Stimulated activated CD4-positive, alpha-beta T cell treated with anti-CD3 and anti-CD28 coated beads, Interleukin-2, amount 100 ng/mL, for 48 hours (primary cell): ENCODE data around the gene C9orf57.
"Not testable (repeated sequence)": the region's sequence is repeated elsewhere in the genome, so short reads cannot be mapped to it uniquely, and the experiment has no call there.

Experiments used
- DNase-seq, 2 donors: peaks; one replicate each; pipeline ENCODE4 v3.0.0-alpha.2; 2020

Gene C9orf57

DNA sequence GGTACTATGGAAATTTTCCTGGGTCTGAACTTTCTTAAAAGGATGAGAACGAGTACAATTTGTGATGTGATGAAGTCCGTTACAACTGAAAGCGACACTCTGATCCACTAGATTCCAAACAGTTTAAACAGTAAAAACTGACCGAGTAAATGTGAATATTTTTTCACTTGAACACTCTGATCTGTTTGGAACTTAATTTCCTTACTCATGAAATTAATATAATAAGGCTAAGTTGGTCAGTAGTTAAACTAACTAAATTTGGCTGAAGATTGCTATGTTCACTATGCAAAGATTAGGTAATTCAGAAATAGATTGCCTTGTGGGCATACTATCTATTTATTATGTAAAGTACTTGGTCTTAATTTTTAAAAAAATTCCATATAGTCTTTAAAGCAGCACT is at the start of gene C9orf57:
C9orf57 (minus strand) TSS at position 101 of the 400 bp plus-strand sequence. CDS start 1,282 bp downstream, outside the sequence.
- DNase-seq = no peak

DNA sequence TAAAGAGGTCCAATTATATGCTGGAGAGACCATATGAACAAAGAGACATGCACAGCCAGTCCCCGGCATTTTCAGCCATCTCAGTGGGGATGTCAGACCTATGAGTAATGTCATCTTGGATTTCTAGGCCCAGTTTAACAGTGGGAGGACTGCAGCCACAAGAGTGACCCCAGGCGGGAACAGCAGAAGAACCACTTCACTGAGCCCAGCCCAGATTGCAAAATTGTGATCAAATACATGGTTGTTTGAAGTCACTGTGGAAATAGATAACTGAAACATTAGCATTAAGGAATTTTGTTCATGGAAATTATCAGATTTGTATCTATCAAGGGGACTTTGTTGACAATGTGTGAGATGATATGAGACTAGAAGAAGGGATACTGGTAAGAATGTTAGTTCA is 42.1 kb upstream of the C9orf57 start:
- DNase-seq = no peak

- DNase-seq = not testable (repeated sequence)
Observed at GRCh38 chr9:72095520-72095919, 35.1 kb upstream of the C9orf57 start.

GRCh38 chr9:72092820-72093219 is 32.4 kb upstream of the C9orf57 start:
- no peak for DNase-seq

DNA sequence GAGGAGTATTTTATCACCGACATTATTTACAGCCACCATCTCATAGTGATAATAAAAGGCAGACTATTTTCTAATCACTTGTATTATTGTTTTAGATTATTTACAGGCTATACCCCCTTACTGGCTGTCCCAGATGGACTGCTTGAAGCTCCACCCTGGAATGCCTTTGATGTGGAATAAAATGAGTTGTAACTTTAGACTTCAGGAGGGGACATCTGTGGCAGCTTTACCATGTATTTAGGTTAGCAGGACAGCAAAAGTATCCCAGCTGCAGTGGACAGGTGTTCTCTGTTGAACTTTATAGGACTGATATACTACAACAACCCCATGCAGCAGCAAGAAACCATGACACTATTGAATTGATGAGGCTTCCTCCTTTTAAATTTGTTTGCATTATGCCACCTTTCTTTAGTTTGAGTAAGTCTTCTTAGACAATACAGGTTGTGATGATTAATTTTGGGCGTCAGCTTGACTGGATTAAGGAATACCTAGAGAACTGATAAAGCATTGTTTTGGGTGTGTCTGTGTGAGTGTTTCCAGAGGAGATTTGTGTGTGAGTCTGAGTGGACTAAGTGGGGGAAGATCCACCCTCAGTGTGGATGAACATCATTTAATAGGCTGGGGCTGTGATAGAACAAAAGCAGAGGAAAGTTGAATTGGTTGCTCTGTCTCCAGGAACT is 29.2 kb upstream of the C9orf57 start:
- no peak for DNase-seq

GRCh38 chr9:72082536-72082935 is 22.1 kb upstream of the C9orf57 start:
- DNase-seq = no peak

DNA sequence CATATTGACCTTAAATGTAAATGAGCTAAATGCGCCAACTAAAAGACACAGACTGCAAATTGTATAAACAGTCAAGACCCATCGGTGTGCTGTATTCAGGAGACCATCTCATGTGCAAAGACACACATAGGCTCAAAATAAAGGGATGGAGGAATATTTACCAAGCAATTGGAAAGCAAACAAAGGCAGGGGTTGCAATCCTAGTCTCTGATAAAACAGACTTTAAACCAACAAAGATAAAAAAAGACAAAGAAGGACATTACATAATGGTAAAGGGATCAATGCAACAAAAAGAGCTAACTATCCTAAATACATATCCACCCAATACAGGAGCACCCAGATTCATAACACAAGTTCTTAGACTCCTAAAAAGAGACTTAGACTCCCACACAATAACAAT is 14.3 kb upstream of the C9orf57 start:
- DNase-seq = not testable (repeated sequence)

- DNase-seq = no peak
Observed at GRCh38 chr9:72065076-72065475, 4.7 kb upstream of the C9orf57 start.

- no peak for DNase-seq
Observed at GRCh38 chr9:72052122-72052521, 8.3 kb downstream of the C9orf57 start.

DNA sequence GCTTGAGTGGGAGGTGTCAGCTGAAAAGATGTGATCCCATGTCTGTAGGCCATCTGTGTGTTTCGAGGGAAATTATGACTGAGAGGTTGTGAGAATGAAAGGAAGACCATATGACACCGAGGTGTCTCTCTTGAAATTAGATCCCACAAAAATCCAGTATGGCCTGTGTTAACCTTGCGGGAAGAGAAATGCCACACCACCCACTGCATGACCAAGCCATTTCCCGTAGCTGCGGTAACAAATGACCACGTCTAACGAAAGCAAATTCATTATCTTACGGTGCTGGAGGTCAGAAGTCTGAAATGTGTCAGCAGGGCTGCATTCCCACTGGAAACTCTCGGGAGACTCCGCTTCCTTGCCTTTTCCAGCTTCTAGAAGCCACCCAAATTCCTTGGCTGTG is 11.6 kb downstream of the C9orf57 start:
- DNase-seq = no peak

DNA sequence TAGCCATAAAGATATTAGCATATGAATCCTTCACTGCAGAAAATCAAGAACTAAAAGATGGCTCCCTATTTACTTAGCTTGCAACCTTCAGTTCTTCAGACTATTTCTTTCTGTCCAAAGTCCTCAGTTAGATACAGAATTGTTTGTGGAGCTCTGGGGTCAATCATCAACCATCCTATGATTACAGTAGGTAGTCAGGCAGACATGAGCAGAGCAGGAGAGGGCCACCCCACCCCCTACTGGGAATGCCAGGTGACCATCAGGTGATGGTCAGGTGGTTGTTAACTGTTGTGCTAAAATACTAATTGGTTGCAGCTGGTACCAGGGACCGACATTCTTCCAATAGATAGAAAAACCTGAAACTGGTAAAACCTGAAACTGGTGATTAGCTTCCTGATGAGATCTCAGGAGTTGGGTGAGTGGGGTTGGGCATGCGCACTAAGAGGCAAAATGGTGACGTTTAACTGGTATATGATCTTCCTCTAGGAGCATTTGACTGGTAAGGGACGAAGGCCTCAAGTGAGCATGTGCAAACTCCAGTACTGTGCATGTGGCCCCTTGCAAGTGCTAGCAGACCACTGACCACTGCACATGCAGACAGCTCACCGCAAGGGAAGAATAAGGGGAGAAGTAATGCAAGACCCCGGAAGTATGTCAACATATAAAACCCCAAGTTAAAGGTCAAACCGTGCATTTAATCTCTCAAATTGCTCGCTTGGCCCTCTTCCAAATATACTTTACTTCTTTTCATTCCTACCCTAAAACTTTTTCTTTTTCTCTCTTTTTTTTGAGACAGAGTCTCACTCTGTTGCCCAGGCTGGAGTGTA is 13.6 kb downstream of the C9orf57 start:
- DNase-seq = no peak

DNA sequence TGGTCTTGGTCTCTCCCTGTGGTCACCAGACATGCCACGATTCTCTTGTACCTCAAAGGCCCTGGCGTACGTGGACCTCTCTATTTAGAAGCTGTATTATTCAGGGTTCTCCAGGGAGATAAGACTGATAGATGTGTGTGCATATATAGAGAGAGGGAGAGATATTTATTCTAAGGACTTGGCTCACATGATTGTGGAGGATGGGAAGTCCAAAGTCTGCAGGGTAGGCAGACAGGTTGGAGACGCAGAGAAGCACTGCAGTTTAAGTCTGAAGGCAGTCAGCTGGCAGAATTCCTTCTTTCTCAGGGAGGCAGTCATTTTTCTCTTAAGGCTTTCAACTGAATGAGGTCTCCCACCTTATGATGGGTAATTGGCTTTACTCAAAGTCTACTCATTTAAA is 16.3 kb downstream of the C9orf57 start:
- no peak for DNase-seq

- DNase-seq = no peak
Observed at GRCh38 chr9:72043576-72043975, 16.8 kb downstream of the C9orf57 start.

DNA sequence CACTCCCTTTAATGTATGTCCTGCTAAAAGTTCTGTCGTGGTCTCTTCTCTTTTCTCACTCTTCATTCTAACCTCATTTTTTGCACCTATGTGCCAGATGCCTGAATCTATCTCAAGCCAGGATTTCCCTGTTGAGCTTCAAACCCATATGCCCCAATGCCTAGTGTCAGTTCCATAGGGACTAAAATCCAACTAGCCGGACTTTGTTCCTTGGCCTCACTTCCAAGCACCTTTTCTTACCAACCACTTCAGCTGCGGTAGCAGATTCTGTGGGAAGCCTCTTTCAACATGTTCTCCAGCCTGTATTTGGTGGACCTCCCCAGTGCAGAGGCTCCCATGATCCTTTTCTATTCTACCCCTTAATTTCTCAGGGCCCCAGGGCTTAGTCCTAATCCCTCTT is 17.5 kb downstream of the C9orf57 start:
- no peak for DNase-seq

- no peak for DNase-seq
Observed at GRCh38 chr9:72041775-72042194, 18.6 kb downstream of the C9orf57 start.

DNA sequence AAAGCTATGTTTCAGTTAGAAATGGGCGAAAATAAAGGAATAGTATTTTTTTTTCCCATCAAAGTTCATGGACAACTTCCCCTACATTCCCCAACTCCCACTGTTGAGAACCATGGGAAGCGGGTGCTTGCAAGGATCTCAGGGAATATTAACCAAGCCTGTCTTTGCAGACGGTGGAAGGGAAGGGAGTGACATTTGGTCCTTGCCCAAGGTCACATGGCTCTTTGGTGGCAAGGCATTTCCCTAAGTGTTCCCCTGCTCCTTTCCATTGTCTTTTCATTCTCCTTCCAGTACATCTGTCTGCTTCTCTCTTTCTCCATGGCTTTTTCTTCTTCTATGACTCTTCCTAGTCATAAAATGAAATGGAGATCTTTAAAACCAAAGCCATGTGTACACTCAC is 19.0 kb downstream of the C9orf57 start:
- DNase-seq = no peak

DNA sequence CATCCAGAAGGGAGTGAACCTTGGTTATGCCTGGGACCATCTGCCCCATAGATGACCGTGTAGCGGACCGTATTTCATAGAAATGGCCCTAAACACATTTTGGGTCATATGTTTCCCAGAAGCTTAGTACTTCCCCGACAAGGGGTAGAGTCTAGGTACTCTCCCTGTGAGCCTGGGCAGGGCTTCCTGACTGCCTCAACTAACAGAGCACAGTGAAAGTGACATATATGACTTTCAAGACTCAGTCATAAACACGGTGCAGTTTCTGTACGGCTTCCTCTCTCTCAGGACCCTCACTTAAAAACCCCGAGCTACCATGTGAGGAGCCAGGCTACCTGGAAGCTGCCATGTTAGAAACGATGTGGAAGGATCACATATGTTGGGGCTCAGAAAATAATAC is 20.9 kb downstream of the C9orf57 start:
- DNase-seq = no peak

DNA sequence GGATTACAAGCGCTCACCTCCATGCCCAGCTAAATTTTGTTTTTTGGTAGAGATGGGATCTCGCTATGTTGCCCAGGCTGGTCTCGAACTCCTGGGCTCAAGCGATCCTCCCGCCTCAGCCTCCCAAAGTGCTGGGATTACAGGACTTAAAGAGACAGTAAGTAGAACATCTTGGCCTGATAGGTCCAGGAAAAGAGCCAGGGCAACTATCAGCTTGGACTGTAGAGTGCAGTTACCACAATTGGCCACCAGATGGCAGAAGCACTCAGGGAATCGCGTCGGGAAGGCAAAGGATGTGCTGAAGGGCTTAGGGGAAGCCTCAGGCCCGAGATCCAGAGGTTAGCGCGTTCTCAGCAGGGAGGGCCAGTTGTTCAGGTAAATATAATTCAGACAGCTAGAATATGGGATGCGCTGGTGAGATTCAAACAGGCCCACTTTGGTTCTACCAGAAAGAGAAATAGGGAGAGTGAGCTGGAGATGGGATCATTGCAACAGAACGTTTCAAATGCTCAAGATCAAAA is 21.5 kb downstream of the C9orf57 start:
- peak; percentile 67 to 68 for DNase-seq

DNA sequence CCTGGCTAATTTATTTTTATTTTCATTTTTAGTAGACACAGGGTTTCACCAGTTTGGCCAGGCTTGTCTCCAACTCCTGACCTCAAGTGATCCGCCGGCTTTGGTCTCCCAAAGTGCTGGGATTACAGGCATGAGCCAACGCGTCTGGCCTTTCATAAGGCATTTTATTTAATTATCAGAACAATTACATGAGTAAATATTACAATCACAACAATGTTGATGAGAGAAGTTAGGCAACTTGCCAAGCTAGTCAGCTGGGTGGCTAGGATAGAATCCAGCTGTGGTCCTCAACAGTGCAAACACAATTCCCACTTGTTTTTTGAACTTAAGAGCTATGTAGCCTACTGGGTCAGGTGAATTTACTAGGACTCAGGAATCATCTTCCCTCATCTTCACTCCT is 22.0 kb downstream of the C9orf57 start:
- no peak for DNase-seq

DNA sequence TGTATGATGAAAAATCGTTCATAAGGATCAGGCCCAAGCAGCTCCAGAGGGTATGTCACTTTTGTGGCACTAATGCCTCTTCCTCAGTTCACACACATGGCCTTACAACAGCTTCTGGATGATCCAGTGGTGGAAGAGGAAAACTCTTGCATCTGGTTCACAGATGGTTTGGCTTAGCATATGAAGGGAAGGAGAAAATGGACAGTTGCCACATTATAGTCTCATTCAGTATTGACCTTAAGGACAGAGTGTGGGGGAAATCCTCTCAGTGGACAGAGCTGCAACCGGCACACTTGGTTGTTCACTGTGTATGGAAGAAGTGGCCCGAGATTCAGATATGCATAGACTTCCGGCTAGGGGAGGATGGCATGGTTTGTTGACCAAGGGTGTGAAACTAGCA is 22.8 kb downstream of the C9orf57 start:
- no peak for DNase-seq

DNA sequence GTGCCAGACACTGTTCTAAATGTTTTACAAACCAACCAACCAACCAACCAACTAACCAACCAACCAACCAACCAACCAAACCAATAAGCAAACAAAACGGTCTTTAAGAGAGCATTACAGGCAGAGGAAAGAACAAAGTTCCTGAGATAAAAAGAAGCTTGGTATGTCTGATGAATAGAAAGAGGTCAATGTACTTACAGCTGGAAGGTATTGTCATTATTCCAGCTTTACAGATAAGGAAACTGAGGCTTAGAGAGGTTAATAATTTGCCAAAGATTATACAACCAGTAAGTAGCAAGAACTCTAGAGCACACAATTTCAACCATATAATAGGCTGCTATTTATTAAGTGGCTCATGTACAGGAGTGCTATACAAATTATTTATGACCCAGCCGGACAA is 29.6 kb downstream of the C9orf57 start:
- DNase-seq = no peak

DNA sequence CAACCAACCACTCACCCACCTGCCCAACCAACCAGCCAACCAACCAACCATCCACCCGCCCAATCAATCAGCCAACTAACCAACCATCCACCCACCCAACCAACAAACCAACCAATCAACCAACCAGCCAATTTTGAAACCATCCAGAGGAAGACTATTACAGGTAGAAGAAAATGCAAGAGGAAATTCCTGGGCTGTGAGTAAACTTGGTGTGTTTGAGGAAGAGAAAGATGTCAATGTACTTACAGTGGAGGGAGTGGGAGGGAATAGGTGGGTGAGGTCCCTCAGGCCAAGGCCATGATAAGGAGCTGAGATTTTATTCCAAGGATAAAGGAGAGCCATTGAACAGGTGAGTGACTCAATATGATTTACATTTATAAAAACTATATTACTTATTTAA is 30.4 kb downstream of the C9orf57 start:
- no peak for DNase-seq

- no peak for DNase-seq
Observed at GRCh38 chr9:72025906-72026305, 34.5 kb downstream of the C9orf57 start.

DNA sequence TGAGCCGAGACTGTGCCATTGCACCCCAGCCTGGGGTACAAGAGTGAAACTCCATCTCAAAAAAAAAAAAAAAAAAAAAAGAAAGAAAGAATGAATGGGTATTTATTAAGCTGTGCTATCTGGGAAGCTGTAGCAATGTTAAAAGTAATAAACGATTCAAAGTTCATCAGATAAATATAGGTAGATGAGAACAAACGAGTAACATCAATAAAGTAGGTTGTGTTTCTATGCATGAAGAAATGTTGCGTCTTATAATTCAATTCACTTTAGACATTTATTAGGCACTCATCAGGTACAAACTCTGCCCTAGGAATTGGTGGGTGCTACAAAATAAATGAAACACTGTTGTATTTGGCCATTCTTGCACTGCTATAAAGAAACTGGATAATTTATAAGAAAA is 36.8 kb downstream of the C9orf57 start:
- no peak for DNase-seq
